H9 (cell line): ENCODE results near the gene PDE8A. TPM values are rescaled to one million over a fixed set of nuclear protein-coding genes. Genes with fewer than 3 reads are reported as not detected.

Experiments
- DNase-seq: peaks from one replicate; pipeline ENCODE4 v3.0.0-alpha.2; 2017
- H2AFZ ChIP-seq: one replicate; pipeline ENCODE4 v1.6.1; 2013; ENCODE audit warnings: mild to moderate bottlenecking, low read length, control low read depth, moderate library complexity
- H2AK5ac ChIP-seq: 2 replicates; pipeline ENCODE4 v1.6.1; 2013; ENCODE audit warnings: low read length, control low read depth, mixed read lengths; ENCODE audit not compliant: insufficient read length
- H2BK120ac ChIP-seq: one replicate; pipeline ENCODE4 v1.6.1; 2013; ENCODE audit warnings: low read depth, mild to moderate bottlenecking, low read length, control low read depth, inconsistent platforms; ENCODE audit not compliant: poor library complexity, severe bottlenecking
- H2BK12ac ChIP-seq: 2 replicates; pipeline ENCODE4 v1.6.1; 2013; ENCODE audit warnings: low read length, control low read depth, mixed read lengths, low read depth; ENCODE audit not compliant: insufficient read length
- H2BK15ac ChIP-seq: 2 replicates; pipeline ENCODE4 v1.6.1; 2013; ENCODE audit warnings: low read depth, low read length, control low read depth
- H2BK20ac ChIP-seq: one replicate; pipeline ENCODE4 v1.6.1; 2013; ENCODE audit warnings: low read depth, mild to moderate bottlenecking, low read length, control low read depth, inconsistent platforms; ENCODE audit not compliant: poor library complexity, severe bottlenecking
- H2BK5ac ChIP-seq: 2 replicates; pipeline ENCODE4 v1.6.1; 2013; ENCODE audit warnings: low read length, control low read depth, mixed read lengths; ENCODE audit not compliant: insufficient read length
- H3K14ac ChIP-seq: 2 replicates; pipeline ENCODE4 v1.6.1; 2013; ENCODE audit warnings: low read length, control low read depth; ENCODE audit not compliant: insufficient read depth
- H3K18ac ChIP-seq: 2 replicates; pipeline ENCODE4 v1.6.1; 2013; ENCODE audit warnings: low read depth, mild to moderate bottlenecking, mixed read lengths, low read length, control low read depth; ENCODE audit not compliant: insufficient read length
- H3K23ac ChIP-seq: 2 replicates; pipeline ENCODE4 v1.6.1; 2013; ENCODE audit warnings: low read length, control low read depth, mixed read lengths, low read depth; ENCODE audit not compliant: insufficient read length
- H3K23me2 ChIP-seq: 2 replicates; pipeline ENCODE4 v1.6.1; 2013; ENCODE audit warnings: low read depth, mild to moderate bottlenecking, mixed read lengths, low read length, control low read depth; ENCODE audit not compliant: insufficient read length, poor library complexity, severe bottlenecking
- H3K27ac ChIP-seq: 2 replicates; pipeline ENCODE4 v1.5.1; 2013; ENCODE audit warnings: low read length, control low read depth, mixed read lengths, low read depth; ENCODE audit not compliant: insufficient read length
- H3K27me3 ChIP-seq: 2 replicates; pipeline ENCODE4 v1.6.1; 2013; ENCODE audit warnings: low read length, control low read depth, inconsistent platforms; ENCODE audit not compliant: insufficient read depth
- H3K4ac ChIP-seq: 2 replicates; pipeline ENCODE4 v1.6.1; 2013; ENCODE audit warnings: low read depth, mild to moderate bottlenecking, control low read depth, inconsistent platforms, low read length, moderate library complexity
- H3K4me1 ChIP-seq: 2 replicates; pipeline ENCODE4 v1.6.1; 2013; ENCODE audit warnings: low read length, control low read depth, inconsistent platforms; ENCODE audit not compliant: insufficient read depth
- H3K4me2 ChIP-seq: 2 replicates; pipeline ENCODE4 v1.6.1; 2013; ENCODE audit warnings: low read length, control low read depth, mixed read lengths; ENCODE audit not compliant: insufficient read length, insufficient read depth
- H3K56ac ChIP-seq: 2 replicates; pipeline ENCODE4 v1.6.1; 2013; ENCODE audit warnings: low read depth, mild to moderate bottlenecking, mixed read lengths, low read length, control low read depth; ENCODE audit not compliant: insufficient read length
- H3K79me1 ChIP-seq: 2 replicates; pipeline ENCODE4 v1.6.1; 2013; ENCODE audit warnings: low read depth, mild to moderate bottlenecking, moderate library complexity, low read length, control low read depth, inconsistent platforms; ENCODE audit not compliant: insufficient read depth, poor library complexity, severe bottlenecking
- H3K79me2 ChIP-seq: 2 replicates; pipeline ENCODE4 v1.6.1; 2013; ENCODE audit warnings: low read length, control low read depth, inconsistent platforms; ENCODE audit not compliant: insufficient read depth
- H3K9ac ChIP-seq: 2 replicates; pipeline ENCODE4 v1.6.1; 2013; ENCODE audit warnings: low read length, control low read depth, mixed read lengths; ENCODE audit not compliant: insufficient read length; ENCODE audit errors: extremely low read depth
- H3K9me3 ChIP-seq: one replicate; pipeline ENCODE4 v1.6.1; 2013; ENCODE audit warnings: low read depth, low read length, inconsistent platforms; ENCODE audit not compliant: control insufficient read depth
- H3T11ph ChIP-seq: one replicate; pipeline ENCODE4 v1.6.1; 2013; ENCODE audit warnings: mild to moderate bottlenecking, low read length, control low read depth, inconsistent platforms
- H4K20me1 ChIP-seq: one replicate; pipeline ENCODE4 v1.6.1; 2013; ENCODE audit not compliant: control insufficient read depth, insufficient read length, insufficient read depth
- H4K5ac ChIP-seq: 2 replicates; pipeline ENCODE4 v1.6.1; 2013; ENCODE audit warnings: low read depth, mild to moderate bottlenecking, mixed read lengths, low read length, control low read depth; ENCODE audit not compliant: insufficient read length
- H4K8ac ChIP-seq: replicated peaks from 2 replicates; pipeline ENCODE4 v1.6.1; 2013; ENCODE audit warnings: low read length, control low read depth, mixed read lengths, low read depth; ENCODE audit not compliant: insufficient read length
- H4K91ac ChIP-seq: 2 replicates; pipeline ENCODE4 v1.6.1; 2013; ENCODE audit warnings: low read depth, mild to moderate bottlenecking, moderate library complexity, mixed read lengths, low read length, control low read depth; ENCODE audit not compliant: insufficient read length
- H3K27ac Mint-ChIP-seq, 3 experiments: 2 replicates in 2 of 3; 3 replicates in 1 of 3; pipeline ENCODE4 v1.8.0; 2020 to 2021; ENCODE audit warnings: mixed read lengths in 3 of 3, mild to moderate bottlenecking in 1 of 3, moderate library complexity in 1 of 3
- H3K27me3 Mint-ChIP-seq: 2 replicates; pipeline ENCODE4 v1.8.0; 2021; ENCODE audit warnings: low read depth, mild to moderate bottlenecking, moderate library complexity, mixed read lengths
- H3K36me3 Mint-ChIP-seq, 3 experiments: 2 replicates in 2 of 3; 3 replicates in 1 of 3; pipeline ENCODE4 v1.8.0; 2020 to 2021; ENCODE audit warnings: low read depth in 3 of 3, mixed read lengths in 3 of 3; ENCODE audit not compliant: insufficient read depth in 1 of 3
- H3K4me1 Mint-ChIP-seq, 2 experiments: 2 replicates each; pipeline ENCODE4 v1.8.0; 2020; ENCODE audit warnings: mixed read lengths in 2 of 2
- H3K4me3 Mint-ChIP-seq, 2 experiments: 2 replicates in 1 of 2; 3 replicates in 1 of 2; pipeline ENCODE4 v1.8.0; 2020 to 2021; ENCODE audit warnings: mild to moderate bottlenecking in 2 of 2, mixed read lengths in 2 of 2, moderate library complexity in 1 of 2
- H3K9me3 Mint-ChIP-seq, 2 experiments: 2 replicates in 1 of 2; 3 replicates in 1 of 2; pipeline ENCODE4 v1.8.0; 2020; ENCODE audit warnings: mild to moderate bottlenecking in 2 of 2, mixed read lengths in 2 of 2, moderate library complexity in 1 of 2
- WGBS: extraction: QIAGEN DNeasy Blood & Tissue Kit; methylation state at CpG from one replicate; pipeline ENCODE4 v1.1.7; 2013; ENCODE audit warnings: missing lambda C conversion rate, low lambda C conversion rate, mixed read lengths; ENCODE audit not compliant: insufficient read length; ENCODE audit errors: extremely low coverage; 5-methylcytosine and 5-hydroxymethylcytosine counted together
- total RNA-seq: library from RNA; stranded (reverse); gene quantifications from 2 replicates; pipeline ENCODE4 v1.2.1, GENCODE V29; 2021
- TF ChIP-seq, protein P1 (sequence below): fragments of 200-600 bp; sonication (generic); conservative IDR thresholded peaks from 3 replicates; pipeline ENCODE4 v1.8.0; 2021; ENCODE audit warnings: antibody characterized with exemption, mild to moderate bottlenecking

Gene PDE8A
- total RNA-seq, 1 experiment from 2014 or later, result 9.3 TPM

DNA sequence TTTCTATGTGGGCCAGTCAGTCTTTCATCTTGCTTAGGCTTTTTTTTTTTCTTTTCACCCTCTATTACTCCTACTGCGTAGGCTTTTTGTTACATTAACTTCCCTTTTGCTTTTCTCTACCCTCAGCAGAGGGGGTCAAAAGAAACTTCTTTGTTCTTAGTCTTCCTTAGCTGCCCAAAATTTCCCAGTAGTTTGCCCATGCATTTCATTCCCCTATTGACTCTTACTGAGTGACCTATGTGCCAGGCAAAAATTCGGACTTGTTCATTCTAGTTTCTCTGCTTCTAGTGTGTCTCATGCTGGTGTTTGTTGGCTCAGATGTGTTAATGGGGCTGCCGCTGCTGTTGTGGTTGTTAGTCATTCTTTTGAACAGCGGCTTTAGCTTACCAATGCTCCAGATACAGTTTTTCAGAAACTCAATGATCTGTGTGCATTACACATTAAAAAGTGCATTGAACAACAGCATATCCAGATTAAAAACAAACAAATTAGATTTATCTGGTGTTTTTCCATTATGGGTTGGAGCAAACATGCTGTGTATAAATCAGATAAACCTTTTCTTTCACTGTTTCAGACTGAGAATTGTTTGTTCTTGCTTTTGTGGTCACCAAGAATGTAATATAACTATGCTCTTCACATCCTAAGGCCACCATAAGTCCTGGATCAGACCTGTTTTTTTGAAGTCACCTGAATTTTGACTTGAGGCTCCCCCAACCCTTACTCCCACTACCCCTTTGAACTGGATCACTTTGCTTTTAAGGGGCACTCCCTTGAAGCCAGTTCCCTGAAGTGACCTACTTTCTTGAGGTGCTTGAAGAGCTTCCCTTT lies 43.1 kb downstream of the PDE8A start:
- Histone ChIP-seq H2BK5ac (no peak overlapping the region), H2BK20ac (no peak overlapping the region), H3K27ac (no peak overlapping the region), H2AFZ (no peak overlapping the region), H3K27me3 (no peaks in the 10 kb centered on the region), H3K9ac (peak overlapping the region; percentile 17), H3K4ac (no peak overlapping the region), H3K56ac (no peak overlapping the region), H3K4me1 (peaks cover 3% of the 10 kb centered on the region), H3K79me1 (peaks cover 3% of the 10 kb centered on the region), H4K8ac (no peak overlapping the region), H2AK5ac (no peak overlapping the region), H4K91ac (no peak overlapping the region), H3K9me3 (no peaks in the 10 kb centered on the region), H3K14ac (no peak overlapping the region), H3T11ph (no peak overlapping the region), H3K4me2 (no peak overlapping the region), H2BK120ac (no peak overlapping the region), H3K23ac (no peak overlapping the region), H2BK15ac (no peak overlapping the region), H3K79me2 (no peaks in the 10 kb centered on the region), H3K18ac (no peak overlapping the region), H3K23me2 (no peaks in the 10 kb centered on the region), H4K5ac (no peak overlapping the region), H4K20me1 (no peaks in the 10 kb centered on the region), H2BK12ac (no peak overlapping the region)
- H3K36me3 Mint-ChIP-seq, result no peaks in the 10 kb centered on the region
- peaks cover 21 to 34% of the 10 kb centered on the region in 2 experiments for H3K4me1 Mint-ChIP-seq
- DNase-seq, result no peak
- WGBS, result no CpG with 5 or more reads among the region's 4 CpGs
- TF ChIP-seq, protein P1, sequence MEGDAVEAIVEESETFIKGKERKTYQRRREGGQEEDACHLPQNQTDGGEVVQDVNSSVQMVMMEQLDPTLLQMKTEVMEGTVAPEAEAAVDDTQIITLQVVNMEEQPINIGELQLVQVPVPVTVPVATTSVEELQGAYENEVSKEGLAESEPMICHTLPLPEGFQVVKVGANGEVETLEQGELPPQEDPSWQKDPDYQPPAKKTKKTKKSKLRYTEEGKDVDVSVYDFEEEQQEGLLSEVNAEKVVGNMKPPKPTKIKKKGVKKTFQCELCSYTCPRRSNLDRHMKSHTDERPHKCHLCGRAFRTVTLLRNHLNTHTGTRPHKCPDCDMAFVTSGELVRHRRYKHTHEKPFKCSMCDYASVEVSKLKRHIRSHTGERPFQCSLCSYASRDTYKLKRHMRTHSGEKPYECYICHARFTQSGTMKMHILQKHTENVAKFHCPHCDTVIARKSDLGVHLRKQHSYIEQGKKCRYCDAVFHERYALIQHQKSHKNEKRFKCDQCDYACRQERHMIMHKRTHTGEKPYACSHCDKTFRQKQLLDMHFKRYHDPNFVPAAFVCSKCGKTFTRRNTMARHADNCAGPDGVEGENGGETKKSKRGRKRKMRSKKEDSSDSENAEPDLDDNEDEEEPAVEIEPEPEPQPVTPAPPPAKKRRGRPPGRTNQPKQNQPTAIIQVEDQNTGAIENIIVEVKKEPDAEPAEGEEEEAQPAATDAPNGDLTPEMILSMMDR, result no peak
- no peak overlapping the region for H3K4me3 Mint-ChIP-seq
- H3K9me3 Mint-ChIP-seq, result no peaks in the 10 kb centered on the region
- no peaks in the 10 kb centered on the region for H3K27me3 Mint-ChIP-seq
- H3K27ac Mint-ChIP-seq, result no peak overlapping the region; a peak in 1 of 7 replicates
